Upper lobe of right lung (tissue), 1 donor: ENCODE results near the gene VGF. TPM values are rescaled to one million over a fixed set of nuclear protein-coding genes. Genes with fewer than 3 reads are reported as not detected.
"Not testable (repeated sequence)": the region's sequence is repeated elsewhere in the genome, so short reads cannot be mapped to it uniquely, and the experiment has no call there.

Experiments
- ATAC-seq: fragments of 200-7000 bp; cut with Tn5 transposase; one replicate; pipeline ENCODE4 v1.9.1; 2020; ENCODE audit warnings: mild to moderate bottlenecking, moderate library complexity
- DNase-seq: peaks from one replicate; pipeline ENCODE4 v3.0.0-alpha.2; 2020
- H3K27ac ChIP-seq: fragments of 200-600 bp; one replicate; pipeline ENCODE4 v1.8.0; 2022
- H3K27me3 ChIP-seq: fragments of 200-600 bp; one replicate; pipeline ENCODE4 v1.8.0; 2022; ENCODE audit warnings: mild to moderate bottlenecking
- H3K36me3 ChIP-seq: fragments of 200-600 bp; one replicate; pipeline ENCODE4 v1.8.0; 2022
- H3K4me1 ChIP-seq: fragments of 200-600 bp; one replicate; pipeline ENCODE4 v1.8.0; 2022
- H3K4me3 ChIP-seq: fragments of 200-600 bp; one replicate; pipeline ENCODE4 v1.8.0; 2022; ENCODE audit warnings: mild to moderate bottlenecking
- H3K9me3 ChIP-seq: fragments of 200-600 bp; one replicate; pipeline ENCODE4 v1.8.0; 2022
- intact Hi-C: fragments of 100-400 bp; cut with DNase I; formaldehyde crosslinking; loops from one replicate; pipeline ENCODE4 v1.11.0; 2022
- total RNA-seq: library from RNA; stranded (reverse); fragmentation: NEBNext Ultra II Directional; extraction: Animal tissue kit (Norgen Biotek cat#: 25700); gene quantifications from one replicate; pipeline ENCODE4 v1.2.1, GENCODE V29; 2021
- TF ChIP-seq, protein P1 (sequence below): fragments of 200-600 bp; IDR thresholded peaks from one replicate; pipeline ENCODE4 v1.8.0; 2022; ENCODE audit warnings: antibody characterized with exemption
- donor health status: DM: no; HTN: yes; CAD: no; lungs with severe emphysema.

Gene VGF
- total RNA-seq, 1 donor from 2014 or later = not detected

DNA sequence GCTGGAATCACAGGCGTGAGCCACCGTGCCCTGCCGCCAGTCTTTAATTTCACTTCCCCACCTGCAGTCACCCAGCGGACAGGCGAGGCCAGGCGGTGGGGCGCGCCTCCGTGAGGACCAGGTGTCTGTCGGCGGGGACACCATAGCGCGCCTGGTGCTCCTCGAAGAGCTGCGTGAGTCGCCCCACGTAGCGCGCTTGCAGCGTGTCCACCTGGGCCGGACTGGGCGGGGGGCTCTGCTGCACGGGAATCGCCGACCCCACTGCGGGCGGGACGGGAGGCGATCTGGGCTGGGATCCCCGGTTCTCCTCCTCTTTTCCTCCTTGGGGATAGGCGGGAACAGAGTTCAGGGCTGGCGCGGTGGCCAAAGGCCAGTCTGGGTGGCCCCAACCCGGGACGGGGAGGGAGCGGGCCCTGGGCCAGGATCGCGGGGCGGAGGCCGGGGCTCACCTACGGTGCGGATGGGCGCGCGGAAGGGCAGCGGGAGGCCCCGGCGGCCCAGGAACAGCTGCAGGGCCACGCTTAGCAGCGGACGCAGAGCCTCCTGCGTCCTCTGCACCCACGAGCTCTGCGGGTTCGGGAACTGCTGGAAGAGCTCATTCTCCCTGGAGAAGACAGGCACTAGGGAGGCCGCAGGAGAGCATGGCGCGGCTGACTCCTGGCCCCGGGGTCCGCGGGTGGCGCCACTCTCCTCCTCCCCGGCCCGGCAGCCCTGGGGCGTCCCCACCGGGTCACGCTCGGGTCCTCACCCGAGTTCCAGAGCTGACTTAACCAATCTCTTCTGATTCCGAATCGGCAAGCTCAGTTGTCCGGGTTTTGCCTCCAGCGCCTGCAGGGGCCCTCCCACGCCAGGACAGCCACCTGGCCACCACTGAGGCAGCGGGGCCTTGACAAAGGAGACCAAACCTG lies 36.6 kb upstream of the VGF start:
- H3K27me3 ChIP-seq = peaks cover 48% of the 10 kb centered on the region
- peaks cover 6% of the 10 kb centered on the region for H3K4me1 ChIP-seq
- H3K9me3 ChIP-seq = no peaks in the 10 kb centered on the region
- TF ChIP-seq, protein P1, sequence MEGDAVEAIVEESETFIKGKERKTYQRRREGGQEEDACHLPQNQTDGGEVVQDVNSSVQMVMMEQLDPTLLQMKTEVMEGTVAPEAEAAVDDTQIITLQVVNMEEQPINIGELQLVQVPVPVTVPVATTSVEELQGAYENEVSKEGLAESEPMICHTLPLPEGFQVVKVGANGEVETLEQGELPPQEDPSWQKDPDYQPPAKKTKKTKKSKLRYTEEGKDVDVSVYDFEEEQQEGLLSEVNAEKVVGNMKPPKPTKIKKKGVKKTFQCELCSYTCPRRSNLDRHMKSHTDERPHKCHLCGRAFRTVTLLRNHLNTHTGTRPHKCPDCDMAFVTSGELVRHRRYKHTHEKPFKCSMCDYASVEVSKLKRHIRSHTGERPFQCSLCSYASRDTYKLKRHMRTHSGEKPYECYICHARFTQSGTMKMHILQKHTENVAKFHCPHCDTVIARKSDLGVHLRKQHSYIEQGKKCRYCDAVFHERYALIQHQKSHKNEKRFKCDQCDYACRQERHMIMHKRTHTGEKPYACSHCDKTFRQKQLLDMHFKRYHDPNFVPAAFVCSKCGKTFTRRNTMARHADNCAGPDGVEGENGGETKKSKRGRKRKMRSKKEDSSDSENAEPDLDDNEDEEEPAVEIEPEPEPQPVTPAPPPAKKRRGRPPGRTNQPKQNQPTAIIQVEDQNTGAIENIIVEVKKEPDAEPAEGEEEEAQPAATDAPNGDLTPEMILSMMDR = no peak
- H3K4me3 ChIP-seq = no peak overlapping the region
- ATAC-seq (peak; percentile 39), DNase-seq (no peak)
- H3K36me3 ChIP-seq = no peaks in the 10 kb centered on the region
- H3K27ac ChIP-seq = no peak overlapping the region
- intact Hi-C loops = no loop called here

GRCh38 chr7:101200862-101201599 lies 35.7 kb upstream of the VGF start, which contains the start of gene MOGAT3:
TSS of gene MOGAT3 (minus strand) at chr7:101201036. CDS start at chr7:101200854, 182 bp downstream.
- intact Hi-C loops = no loop called here
- Histone ChIP-seq H3K9me3 (no peaks in the 10 kb centered on the region), H3K4me3 (no peak within 1 kb of the TSS), H3K27ac (no peak within 1 kb of the TSS), H3K4me1 (peaks cover 6% of the 10 kb centered on the region), H3K36me3 (no peaks in the 10 kb centered on the region), H3K27me3 (peaks cover 48% of the 10 kb centered on the region)
- ATAC-seq = no peak
- no peak for DNase-seq
- TF ChIP-seq, protein P1 = no peak

DNA sequence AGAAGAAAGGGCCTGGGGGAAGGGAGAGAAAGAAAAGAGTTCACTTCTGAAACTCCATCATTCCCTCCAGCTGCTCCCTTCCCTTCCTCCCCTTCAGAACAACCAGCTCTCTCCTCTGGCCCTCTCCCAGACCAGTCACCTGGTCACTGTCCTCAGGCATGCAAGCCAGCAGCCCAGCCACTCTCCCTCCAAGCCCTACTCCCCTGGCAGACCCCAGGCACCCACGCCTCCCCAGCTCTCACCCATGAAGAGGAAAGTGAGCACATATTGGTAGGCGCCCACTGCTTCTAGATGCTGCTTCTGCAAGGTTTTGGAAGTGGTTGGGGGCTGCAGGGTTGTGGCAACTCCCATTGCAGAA lies 35.1 kb upstream of the VGF start:
- no peak overlapping the region for H3K4me3 ChIP-seq

GRCh38 chr7:101199522-101199921 lies 34.2 kb upstream of the VGF start:
- DNase-seq, H3K4me1 ChIP-seq, intact Hi-C loops, ATAC-seq, H3K36me3 ChIP-seq, H3K4me3 ChIP-seq, H3K27ac ChIP-seq, H3K9me3 ChIP-seq: not testable (repeated sequence)
- peaks cover 48% of the 10 kb centered on the region for H3K27me3 ChIP-seq

More for the DNA sequence above, 35.1 kb upstream of the VGF start:
- H3K27ac ChIP-seq = no peak overlapping the region
- intact Hi-C loops = no loop called here
- no peaks in the 10 kb centered on the region for H3K36me3 ChIP-seq
- peaks cover 6% of the 10 kb centered on the region for H3K4me1 ChIP-seq
- no peaks in the 10 kb centered on the region for H3K9me3 ChIP-seq
- TF ChIP-seq, protein P1 = no peak
- no peak for ATAC-seq
- H3K27me3 ChIP-seq = peaks cover 48% of the 10 kb centered on the region
- no peak for DNase-seq

GRCh38 chr7:101198476-101198875 lies 33.1 kb upstream of the VGF start:
- Histone ChIP-seq H3K36me3 (no peaks in the 10 kb centered on the region), H3K4me3 (no peak overlapping the region), H3K9me3 (no peaks in the 10 kb centered on the region), H3K4me1 (peaks cover 6% of the 10 kb centered on the region), H3K27me3 (peaks cover 48% of the 10 kb centered on the region), H3K27ac (no peak overlapping the region)
- no peak for DNase-seq
- TF ChIP-seq, protein P1 = no peak
- no peak for ATAC-seq
- intact Hi-C loops = no loop called here

DNA sequence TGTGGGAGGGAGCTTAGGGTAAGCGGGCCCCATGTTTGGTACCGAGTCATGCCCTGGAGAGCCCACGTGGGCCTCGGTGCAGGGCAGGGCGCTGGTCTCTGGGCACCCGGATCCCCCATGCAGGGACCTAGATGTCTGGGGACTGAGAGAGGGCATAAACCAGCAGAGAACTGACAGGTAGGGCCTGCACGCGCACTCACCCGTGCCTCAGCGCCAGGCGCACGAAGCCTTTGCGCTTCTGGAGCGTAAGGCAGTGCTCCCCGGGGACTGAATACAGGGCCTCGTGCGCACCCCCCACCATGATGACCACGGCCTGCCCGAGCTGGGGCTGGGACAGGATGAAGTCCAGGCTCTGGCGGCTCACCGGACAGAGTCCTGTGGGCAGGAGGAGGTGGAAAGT lies 32.6 kb upstream of the VGF start:
- H3K36me3 ChIP-seq = no peaks in the 10 kb centered on the region
- intact Hi-C loops = no loop called here
- ATAC-seq = no peak

More for the DNA sequence above, 32.6 kb upstream of the VGF start:
- Histone ChIP-seq H3K4me1 (peaks cover 6% of the 10 kb centered on the region), H3K27ac (no peak overlapping the region), H3K9me3 (no peaks in the 10 kb centered on the region), H3K4me3 (no peak overlapping the region), H3K27me3 (peaks cover 44% of the 10 kb centered on the region)
- TF ChIP-seq, protein P1 = no peak
- DNase-seq = no peak
